Measurements from ENCODE around the gene DLG2. TPM values are rescaled to one million over a fixed set of nuclear protein-coding genes. Genes with fewer than 3 reads are reported as not detected.
"Not testable (repeated sequence)": the region's sequence is repeated elsewhere in the genome, so short reads cannot be mapped to it uniquely, and the experiment has no call there.

Gene DLG2
- 5.1 TPM for total RNA-seq (ENCODE audit: unreplicated experiment)
- long read RNA-seq = 0 reads

GRCh38 chr11:85627332-85627997, at the start of gene DLG2:
DLG2 (minus strand) TSS chr11:85627344.
- H3K36me3 Mint-ChIP-seq (ENCODE audit: low read depth, unreplicated experiment) = no peaks in the 10 kb centered on the region
- peaks cover 1% of the 10 kb centered on the region for H3K27me3 Mint-ChIP-seq (ENCODE audit: unreplicated experiment)
- no peaks in the 10 kb centered on the region for H3K9me3 Mint-ChIP-seq (ENCODE audit: unreplicated experiment)
- DNase-seq (ENCODE audit: low spot score) = peak; percentile 6
- peak within 1 kb of the TSS; percentile 91 for H3K27ac Mint-ChIP-seq (ENCODE audit: unreplicated experiment)
- peak within 1 kb of the TSS; percentile 98 for H3K4me3 Mint-ChIP-seq (ENCODE audit: unreplicated experiment)
- TF ChIP-seq CTCF (IDR thresholded peaks at IDR 0.05; ENCODE audit: unreplicated experiment) = no peak
- peaks cover 18% of the 10 kb centered on the region for H3K4me1 Mint-ChIP-seq (ENCODE audit: unreplicated experiment)

GRCh38 chr11:85673393-85673792, 46.2 kb upstream of the DLG2 start:
- DNase-seq (ENCODE audit: low spot score) = no peak
- TF ChIP-seq CTCF (IDR thresholded peaks at IDR 0.05; ENCODE audit: unreplicated experiment) = no peak
- H3K27ac Mint-ChIP-seq (ENCODE audit: unreplicated experiment) = no peak overlapping the region
- peaks cover 8% of the 10 kb centered on the region for H3K4me1 Mint-ChIP-seq (ENCODE audit: unreplicated experiment)
- peaks cover 2% of the 10 kb centered on the region for H3K27me3 Mint-ChIP-seq (ENCODE audit: unreplicated experiment)
- H3K9me3 Mint-ChIP-seq (ENCODE audit: unreplicated experiment) = no peaks in the 10 kb centered on the region
- no peak overlapping the region for H3K4me3 Mint-ChIP-seq (ENCODE audit: unreplicated experiment)
- H3K36me3 Mint-ChIP-seq (ENCODE audit: low read depth, unreplicated experiment) = no peaks in the 10 kb centered on the region

DNA sequence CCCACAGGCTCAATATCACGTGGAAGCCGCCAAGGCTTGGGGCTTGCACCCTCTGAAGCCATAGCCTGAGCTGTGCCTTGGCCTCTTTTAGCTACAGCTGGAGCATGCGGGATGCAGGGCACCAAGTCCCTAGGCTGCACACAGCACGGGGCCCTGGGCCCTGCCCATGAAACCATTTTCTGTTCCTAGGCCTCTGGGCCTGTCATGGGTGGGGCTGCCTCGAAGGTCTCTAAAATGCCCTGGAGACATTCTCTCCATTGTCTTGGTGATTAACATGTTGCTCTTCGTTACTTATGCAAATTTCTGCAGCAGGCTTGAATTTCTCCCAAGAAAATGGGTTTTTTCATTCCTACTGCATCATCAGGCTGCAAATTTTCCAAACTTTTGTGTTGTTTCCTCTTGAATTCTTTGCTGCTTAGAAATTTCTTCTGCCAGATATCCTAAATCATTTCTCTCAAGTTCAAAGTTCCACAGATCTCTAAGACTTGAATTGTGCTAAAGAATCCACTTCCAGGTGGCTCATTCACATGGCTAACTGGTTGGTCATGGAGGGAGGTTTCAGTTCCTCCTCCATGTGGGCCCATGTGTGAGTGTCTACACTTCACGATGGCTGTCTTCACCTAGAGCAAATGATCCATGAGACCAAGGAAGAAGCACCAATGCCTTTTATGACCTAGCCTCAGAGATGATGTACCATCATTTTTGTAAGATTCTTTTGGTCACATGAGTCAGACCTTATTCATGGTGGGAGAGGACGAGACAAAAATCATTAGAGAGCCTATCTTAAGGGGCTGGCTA, 45.2 kb upstream of the DLG2 start:
- no peaks in the 10 kb centered on the region for H3K9me3 Mint-ChIP-seq (ENCODE audit: unreplicated experiment)
- peaks cover 2% of the 10 kb centered on the region for H3K27me3 Mint-ChIP-seq (ENCODE audit: unreplicated experiment)
- H3K4me3 Mint-ChIP-seq (ENCODE audit: unreplicated experiment) = no peak overlapping the region
- no peak for TF ChIP-seq CTCF (IDR thresholded peaks at IDR 0.05; ENCODE audit: unreplicated experiment)
- no peaks in the 10 kb centered on the region for H3K36me3 Mint-ChIP-seq (ENCODE audit: low read depth, unreplicated experiment)
- no peak overlapping the region for H3K27ac Mint-ChIP-seq (ENCODE audit: unreplicated experiment)
- DNase-seq (ENCODE audit: low spot score) = no peak
- no peaks in the 10 kb centered on the region for H3K4me1 Mint-ChIP-seq (ENCODE audit: unreplicated experiment)

- H3K4me1 Mint-ChIP-seq (ENCODE audit: unreplicated experiment); H3K9me3 Mint-ChIP-seq (ENCODE audit: unreplicated experiment); H3K36me3 Mint-ChIP-seq (ENCODE audit: low read depth, unreplicated experiment); DNase-seq (ENCODE audit: low spot score); H3K27me3 Mint-ChIP-seq (ENCODE audit: unreplicated experiment); H3K27ac Mint-ChIP-seq (ENCODE audit: unreplicated experiment); H3K4me3 Mint-ChIP-seq (ENCODE audit: unreplicated experiment): not testable (repeated sequence)
Measured at GRCh38 chr11:85670949-85671663, 44.0 kb upstream of the DLG2 start.

GRCh38 chr11:85668157-85668556, 41.0 kb upstream of the DLG2 start:
- no peak overlapping the region for H3K4me3 Mint-ChIP-seq (ENCODE audit: unreplicated experiment)
- TF ChIP-seq CTCF (IDR thresholded peaks at IDR 0.05; ENCODE audit: unreplicated experiment) = no peak
- no peak for DNase-seq (ENCODE audit: low spot score)
- peaks cover 7% of the 10 kb centered on the region for H3K27me3 Mint-ChIP-seq (ENCODE audit: unreplicated experiment)
- H3K27ac Mint-ChIP-seq (ENCODE audit: unreplicated experiment) = no peak overlapping the region
- H3K9me3 Mint-ChIP-seq (ENCODE audit: unreplicated experiment) = no peaks in the 10 kb centered on the region
- H3K4me1 Mint-ChIP-seq (ENCODE audit: unreplicated experiment) = peaks cover 16% of the 10 kb centered on the region
- peaks cover 8% of the 10 kb centered on the region for H3K36me3 Mint-ChIP-seq (ENCODE audit: low read depth, unreplicated experiment)
